BLaER1 (cell line): ENCODE results near the gene PSMB5.
"Not testable (repeated sequence)": the region's sequence is repeated elsewhere in the genome, so short reads cannot be mapped to it uniquely, and the experiment has no call there.

ENCODE experiments used
- H3K27ac ChIP-seq: shearing (Covaris generic); formaldehyde crosslinking; 2 replicates; pipeline ENCODE4 v1.8.1; 2022
- H3K27me3 ChIP-seq: shearing (Covaris generic); formaldehyde crosslinking; 2 replicates; pipeline ENCODE4 v1.8.1; 2022
- H3K36me3 ChIP-seq: shearing (Covaris generic); formaldehyde crosslinking; 2 replicates; pipeline ENCODE4 v1.8.1; 2022
- H3K4me1 ChIP-seq: shearing (Covaris generic); formaldehyde crosslinking; 2 replicates; pipeline ENCODE4 v1.8.1; 2022
- H3K4me2 ChIP-seq: shearing (Covaris generic); formaldehyde crosslinking; 2 replicates; pipeline ENCODE4 v1.8.1; 2022
- H3K4me3 ChIP-seq: shearing (Covaris generic); formaldehyde crosslinking; 2 replicates; pipeline ENCODE4 v1.8.1; 2022
- H3K9ac ChIP-seq: shearing (Covaris generic); formaldehyde crosslinking; 2 replicates; pipeline ENCODE4 v1.8.1; 2022
- H3K9me3 ChIP-seq: shearing (Covaris generic); formaldehyde crosslinking; 2 replicates; pipeline ENCODE4 v1.8.1; 2022
- H4K20me1 ChIP-seq: shearing (Covaris generic); formaldehyde crosslinking; 2 replicates; pipeline ENCODE4 v1.8.1; 2022
- Cebpa-rat ChIP-seq: shearing (Covaris generic); IDR thresholded peaks from 2 replicates; pipeline ENCODE4 v1.8.1; 2022

Gene PSMB5

DNA sequence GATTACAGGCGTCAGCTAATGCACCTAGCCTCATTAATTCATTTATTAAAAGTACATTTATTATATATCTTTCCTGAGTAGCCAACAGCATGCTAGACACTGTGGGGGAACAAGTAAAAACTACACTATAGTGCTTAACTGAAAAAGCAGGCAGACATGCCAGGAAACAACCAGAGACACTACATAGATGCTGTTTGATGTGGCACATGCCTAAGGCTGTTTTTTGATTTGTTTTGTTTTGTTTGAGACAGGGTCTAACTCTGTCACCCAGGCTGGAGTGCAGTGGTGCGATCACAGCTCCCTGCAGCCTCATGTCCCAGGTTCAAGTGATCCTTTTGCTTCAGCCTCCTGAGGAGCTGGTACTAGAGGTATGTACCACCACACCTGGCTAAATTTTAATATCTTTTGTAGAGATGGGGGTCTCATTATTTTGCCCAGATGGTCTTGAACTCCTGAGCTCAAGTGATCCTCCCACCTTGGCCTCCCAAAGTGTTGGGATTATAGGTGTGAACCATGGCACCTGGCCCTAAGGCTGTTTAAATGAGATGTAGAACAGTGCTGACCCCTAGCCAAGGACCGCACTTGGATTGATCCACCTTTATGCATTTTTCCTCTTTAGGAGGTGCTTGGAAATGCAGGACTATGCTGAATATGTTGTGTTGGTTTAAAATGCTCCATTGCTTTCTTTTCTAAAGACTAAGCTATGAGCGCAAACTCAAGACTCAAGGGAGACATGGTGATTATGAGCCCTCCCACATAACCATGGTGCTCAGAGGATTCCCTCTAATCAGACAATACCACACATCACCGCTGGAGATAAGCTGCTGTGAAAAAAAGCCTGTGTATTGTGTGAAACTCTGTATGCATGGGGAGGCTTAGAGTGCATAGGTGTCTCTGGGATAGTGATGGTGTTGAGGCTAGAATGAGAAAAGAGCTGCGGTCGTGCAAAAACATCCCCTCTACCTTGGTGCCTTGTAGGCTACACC, 14.3 kb downstream of the PSMB5 start:
- Histone ChIP-seq H3K4me3 (no peak overlapping the region), H3K4me2 (no peak overlapping the region), H3K9me3 (no peaks in the 10 kb centered on the region), H3K27me3 (no peaks in the 10 kb centered on the region), H3K9ac (no peak overlapping the region), H3K36me3 (peaks cover 44% of the 10 kb centered on the region), H3K27ac (no peak overlapping the region), H4K20me1 (peaks cover 17% of the 10 kb centered on the region; the same call in 1 of the 2 replicates), H3K4me1 (no peaks in the 10 kb centered on the region)
- no peak for TF ChIP-seq Cebpa-rat

DNA sequence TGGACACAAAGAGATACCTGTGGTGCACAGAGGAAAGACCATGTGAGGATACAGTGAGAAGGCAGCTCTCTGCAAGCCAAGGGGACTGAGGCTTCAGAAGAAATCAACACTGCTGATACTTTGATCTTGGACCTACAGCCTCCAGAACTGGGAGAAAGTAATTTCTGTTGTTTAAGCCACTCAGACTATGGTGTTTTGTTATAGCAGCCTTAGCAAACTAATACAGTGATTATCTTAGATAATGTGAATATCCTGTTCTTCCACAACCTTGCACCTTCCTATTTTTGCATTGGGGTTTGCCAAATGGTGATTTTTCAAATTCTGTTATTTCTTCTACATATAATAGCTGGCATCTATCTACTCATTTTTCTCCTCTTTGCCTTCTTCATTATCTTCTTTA, 16.6 kb downstream of the PSMB5 start:
- Histone ChIP-seq H3K27ac (no peak overlapping the region), H3K9me3 (no peaks in the 10 kb centered on the region), H3K9ac (no peak overlapping the region), H3K4me2 (no peak overlapping the region), H3K4me1 (no peaks in the 10 kb centered on the region), H3K36me3 (peaks cover 20% of the 10 kb centered on the region), H3K4me3 (no peak overlapping the region), H3K27me3 (no peaks in the 10 kb centered on the region), H4K20me1 (0 out of 2 replicates have a peak, but pooled peaks cover 4% of the 10 kb centered on the region)
- no peak for TF ChIP-seq Cebpa-rat

DNA sequence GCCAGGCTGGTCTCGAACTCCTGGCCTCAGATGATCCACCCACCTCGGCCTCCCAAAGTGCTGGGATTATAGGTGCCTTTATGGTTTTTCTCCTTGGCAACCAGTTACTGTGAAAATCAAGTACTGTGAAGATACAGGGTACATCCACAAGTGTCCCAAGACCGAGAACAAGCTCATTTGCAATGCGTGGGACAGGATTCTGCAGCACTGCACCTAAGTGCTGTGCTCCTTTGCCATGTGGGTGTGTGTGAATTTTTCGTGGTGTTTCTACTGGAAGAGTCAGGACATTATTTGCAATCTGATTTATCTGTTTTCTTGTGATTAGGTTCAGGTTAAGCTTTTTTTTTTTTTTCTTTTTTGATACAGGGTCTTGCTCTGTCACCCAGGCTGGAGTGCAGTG, 17.6 kb downstream of the PSMB5 start:
- no peak for TF ChIP-seq Cebpa-rat
- no peak overlapping the region for H3K27ac ChIP-seq
- H3K4me2 ChIP-seq = no peak overlapping the region
- peaks cover 16% of the 10 kb centered on the region for H3K36me3 ChIP-seq
- no peak overlapping the region for H3K9ac ChIP-seq
- 0 out of 2 replicates have a peak, but pooled peaks cover under 1% of the 10 kb centered on the region for H4K20me1 ChIP-seq
- no peaks in the 10 kb centered on the region for H3K4me1 ChIP-seq
- H3K27me3 ChIP-seq = no peaks in the 10 kb centered on the region
- no peak overlapping the region for H3K4me3 ChIP-seq
- no peaks in the 10 kb centered on the region for H3K9me3 ChIP-seq

DNA sequence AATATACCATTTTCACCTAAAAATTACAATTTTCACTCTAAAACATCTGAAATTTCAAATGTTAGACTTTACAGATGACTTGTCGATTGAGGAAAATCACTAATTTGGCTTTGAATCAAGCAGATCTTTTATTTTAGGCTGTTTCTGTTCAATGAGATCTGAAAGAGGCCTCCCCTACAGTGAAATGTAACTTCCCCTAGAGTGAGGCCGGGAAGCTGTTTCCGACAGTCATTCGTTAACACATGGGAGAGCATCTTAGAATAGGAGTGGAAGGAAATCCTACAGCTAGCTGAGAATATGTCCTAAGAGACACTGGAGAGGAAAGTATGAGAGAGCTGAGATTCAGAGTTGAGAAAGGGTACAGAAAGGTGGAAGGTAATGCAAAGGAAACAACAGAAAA, 19.1 kb downstream of the PSMB5 start:
- H3K4me3 ChIP-seq = no peak overlapping the region
- H3K27ac ChIP-seq = no peak overlapping the region
- peaks cover 4% of the 10 kb centered on the region; the same call in 1 of the 2 replicates for H3K36me3 ChIP-seq
- no peaks in the 10 kb centered on the region for H3K27me3 ChIP-seq
- H3K4me1 ChIP-seq = no peaks in the 10 kb centered on the region
- H3K9me3 ChIP-seq = no peaks in the 10 kb centered on the region
- H3K9ac ChIP-seq = no peak overlapping the region
- no peak overlapping the region for H3K4me2 ChIP-seq
- H4K20me1 ChIP-seq = no peaks in the 10 kb centered on the region
- no peak for TF ChIP-seq Cebpa-rat

DNA sequence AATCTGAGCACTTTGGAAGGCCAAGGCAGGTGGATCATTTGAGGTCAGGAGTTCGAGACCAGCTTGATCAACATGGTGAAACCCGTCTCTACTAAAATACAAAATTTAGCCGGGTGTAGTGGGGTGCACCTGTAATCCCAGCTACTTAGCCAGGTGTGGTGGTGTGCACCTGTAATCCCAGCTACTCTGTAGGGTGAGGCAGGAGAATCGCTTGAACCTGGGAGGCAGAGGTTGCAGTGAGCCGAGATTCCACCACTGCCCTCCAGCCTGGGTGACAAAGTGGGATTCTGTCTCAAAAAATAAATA, 21.0 kb downstream of the PSMB5 start:
- H3K4me3 ChIP-seq, H3K36me3 ChIP-seq, H3K9me3 ChIP-seq, H4K20me1 ChIP-seq, H3K4me2 ChIP-seq, H3K27ac ChIP-seq, H3K9ac ChIP-seq, H3K27me3 ChIP-seq: not testable (repeated sequence)
- peaks cover 12% of the 10 kb centered on the region for H3K4me1 ChIP-seq

DNA sequence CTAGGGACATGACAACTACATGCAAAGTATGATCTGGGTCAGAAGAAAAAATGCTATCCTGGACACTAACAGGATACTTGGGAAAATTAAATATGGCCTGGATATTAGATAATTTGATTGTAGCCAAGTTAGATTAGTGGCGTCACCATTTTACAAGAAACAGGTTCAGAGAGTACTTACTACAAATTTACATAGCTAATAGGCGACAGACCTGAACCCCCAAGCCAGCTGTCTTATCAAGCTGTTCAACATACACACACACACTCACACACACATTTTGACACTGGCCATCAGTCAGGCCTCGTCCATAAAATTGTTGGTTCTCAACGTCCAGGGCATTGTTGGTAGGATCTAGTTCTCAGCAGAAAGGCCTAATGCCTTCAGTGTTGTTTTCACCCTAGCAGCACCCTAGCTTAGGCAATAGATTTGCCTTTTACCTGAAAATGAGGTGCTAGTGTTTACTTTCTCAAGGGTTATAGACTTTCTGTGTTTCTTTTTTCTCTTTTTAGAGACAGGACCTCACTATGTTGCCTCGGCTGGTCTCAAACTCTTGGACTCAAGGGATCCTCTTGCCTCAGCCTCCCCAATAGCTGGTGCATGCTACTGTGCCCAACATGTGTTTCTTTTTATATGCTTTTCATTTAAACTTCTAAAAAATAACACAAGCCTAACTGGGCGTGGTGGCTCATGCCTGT, 21.5 kb downstream of the PSMB5 start:
- no peaks in the 10 kb centered on the region for H3K36me3 ChIP-seq
- H3K27me3 ChIP-seq = no peaks in the 10 kb centered on the region
- no peaks in the 10 kb centered on the region for H4K20me1 ChIP-seq
- no peak for TF ChIP-seq Cebpa-rat
- no peak overlapping the region for H3K4me3 ChIP-seq
- H3K9me3 ChIP-seq = no peaks in the 10 kb centered on the region
- no peak overlapping the region for H3K27ac ChIP-seq
- H3K4me2 ChIP-seq = no peak overlapping the region
- no peak overlapping the region for H3K9ac ChIP-seq
- peaks cover 17% of the 10 kb centered on the region for H3K4me1 ChIP-seq

DNA sequence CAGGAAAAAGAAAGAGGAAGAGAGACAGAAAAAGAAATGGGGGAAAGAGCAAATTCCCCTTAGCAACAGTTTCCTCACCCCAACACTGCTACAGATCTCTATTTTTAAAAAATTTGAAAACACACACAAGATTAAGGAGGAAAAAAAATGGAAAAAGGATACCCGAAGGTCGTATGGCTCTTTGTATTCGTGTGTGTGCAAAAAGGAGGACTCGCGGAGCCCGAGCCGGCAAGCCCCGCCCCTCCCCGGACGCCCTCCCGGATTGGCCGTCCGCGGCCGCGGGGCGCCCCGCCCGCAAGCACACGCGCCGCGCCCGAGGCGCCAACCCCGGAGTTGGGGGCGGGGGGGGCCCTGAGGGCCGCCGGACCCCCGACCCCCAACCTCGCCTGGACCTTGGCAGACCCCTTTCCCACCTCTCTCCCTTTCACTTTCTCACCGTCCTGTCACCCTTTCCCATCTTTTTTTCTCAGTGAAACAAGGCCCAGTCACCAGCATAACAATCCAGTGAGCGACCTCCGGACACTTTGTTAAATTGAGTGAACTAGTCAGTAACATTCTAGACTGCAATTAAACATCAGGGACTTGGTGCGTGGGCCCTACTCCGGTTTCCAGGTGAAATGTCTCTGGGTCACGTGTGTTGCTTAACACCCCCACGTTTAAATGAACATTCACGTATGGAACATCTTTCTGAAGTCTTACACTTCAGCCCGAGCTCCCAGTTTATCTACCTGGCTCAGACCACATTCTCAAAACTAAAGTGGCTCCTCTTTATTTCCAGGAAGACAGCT, 24.6 kb downstream of the PSMB5 start, which contains the start of gene C14orf93:
Gene C14orf93 (minus strand): TSS at position 205 of the 788 bp plus-strand sequence. CDS start 11,120 bp downstream, outside the sequence.
- H3K4me3 ChIP-seq = peak within 1 kb of the TSS; percentile 66
- H3K4me1 ChIP-seq = peaks cover 41% of the 10 kb centered on the region

DNA sequence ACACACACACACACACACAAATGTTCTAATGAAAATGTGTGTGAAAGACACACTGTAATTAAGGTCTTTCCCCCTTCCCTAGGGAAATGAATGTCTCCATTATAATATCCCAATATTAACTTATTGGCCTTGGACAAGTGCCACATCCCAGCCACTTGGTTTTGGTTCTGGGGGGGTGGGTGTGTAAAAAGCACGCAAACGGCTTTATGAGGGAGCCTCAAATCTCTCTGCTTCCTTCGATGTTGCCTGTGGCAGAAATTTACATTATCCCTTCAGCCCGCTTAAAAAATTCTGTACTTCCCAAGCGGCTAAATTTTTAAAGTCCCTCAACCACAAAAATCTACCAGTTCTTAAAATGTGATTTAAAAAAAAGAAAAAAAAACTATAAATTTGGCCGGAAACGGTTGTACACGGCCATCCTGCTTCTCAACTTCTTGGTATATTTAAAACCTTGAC, 25.2 kb downstream of the PSMB5 start:
- H4K20me1 ChIP-seq = no peaks in the 10 kb centered on the region
- no peaks in the 10 kb centered on the region for H3K27me3 ChIP-seq
- peak overlapping the region; percentile 95 for H3K27ac ChIP-seq
- peaks cover 42% of the 10 kb centered on the region for H3K4me1 ChIP-seq
- H3K36me3 ChIP-seq = no peaks in the 10 kb centered on the region
- H3K9ac ChIP-seq = peak overlapping the region; percentile 79
- H3K4me3 ChIP-seq = peak overlapping the region; percentile 66
- TF ChIP-seq Cebpa-rat = no peak
- peak overlapping the region; percentile 79 for H3K4me2 ChIP-seq
- H3K9me3 ChIP-seq = no peaks in the 10 kb centered on the region

More for the DNA sequence above, 24.6 kb downstream of the PSMB5 start, which contains the start of gene C14orf93:
- peak within 1 kb of the TSS; percentile 95 for H3K27ac ChIP-seq
- H4K20me1 ChIP-seq = no peaks in the 10 kb centered on the region
- no peaks in the 10 kb centered on the region for H3K27me3 ChIP-seq
- H3K9ac ChIP-seq = peak within 1 kb of the TSS; percentile 79
- H3K36me3 ChIP-seq = no peaks in the 10 kb centered on the region
- H3K4me2 ChIP-seq = peak within 1 kb of the TSS; percentile 79
- no peaks in the 10 kb centered on the region for H3K9me3 ChIP-seq
- TF ChIP-seq Cebpa-rat = no peak

DNA sequence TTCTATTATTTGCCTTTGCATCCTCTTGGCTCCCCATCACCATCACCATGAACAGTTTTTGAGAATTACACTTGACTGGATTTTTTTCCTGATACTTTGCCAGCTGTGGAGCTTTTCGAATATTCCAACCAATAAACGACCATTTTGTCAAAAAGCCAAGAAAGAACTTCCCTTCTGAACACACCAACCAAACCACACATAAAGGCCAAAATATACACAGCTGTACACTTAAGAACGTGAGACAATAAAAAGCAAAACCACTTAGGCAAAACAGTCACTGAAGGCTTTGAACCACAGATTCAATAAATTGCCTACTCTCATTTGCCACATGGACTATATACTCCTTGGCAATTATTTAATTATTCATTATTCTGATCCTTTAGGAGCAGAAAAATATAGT, 25.9 kb downstream of the PSMB5 start:
- Histone ChIP-seq H3K36me3 (no peaks in the 10 kb centered on the region), H3K27me3 (no peaks in the 10 kb centered on the region), H3K4me2 (peak overlapping the region; percentile 79), H4K20me1 (no peaks in the 10 kb centered on the region), H3K9me3 (no peaks in the 10 kb centered on the region), H3K27ac (peak overlapping the region; percentile 95), H3K4me3 (peak overlapping the region; percentile 66), H3K4me1 (peaks cover 42% of the 10 kb centered on the region), H3K9ac (peak overlapping the region; percentile 79)
- no peak for TF ChIP-seq Cebpa-rat
